HCT116 (cell line): ENCODE results near the gene PTTG1IP. TPM values are rescaled to one million over a fixed set of nuclear protein-coding genes. Genes with fewer than 3 reads are reported as not detected.

ENCODE experiments used
- ATAC-seq: fragments of 200-7000 bp; cut with Tn5 transposase; 2 replicates; pipeline ENCODE4 v1.9.1; 2020; ENCODE audit warnings: mild to moderate bottlenecking, moderate library complexity
- BruUV-seq: library from RNA; stranded (reverse); fragments of 400-500 nt; replicated peaks from 2 replicates; lab custom pipeline; 2021; lab: Mats Ljungman, UMichigan
- CTCF ChIA-PET: fragments of 300-600 bp; sonication (Branson Sonifier 250); formaldehyde crosslinking; loops from one replicate; lab custom pipeline; 2021; ENCODE audit warnings: antibody characterized with exemption; lab: Charles Lee
- POLR2A ChIA-PET: fragments of 300-600, 350-600 bp; sonication (Branson Sonifier 250); formaldehyde crosslinking; loops from one replicate; lab custom pipeline; 2021; ENCODE audit warnings: antibody characterized with exemption; lab: Charles Lee
- RAD21 ChIA-PET, 2 experiments: fragments of 300-600 bp; sonication (Branson Sonifier 250); formaldehyde crosslinking; loops; one replicate each; lab custom pipeline; 2023; ENCODE audit warnings: low total read pairs in 2 of 2; ENCODE audit not compliant: uncharacterized antibody in 2 of 2, unreplicated experiment in 2 of 2, low non-redundant PET in 1 of 2; lab: Charles Lee
- DNase-seq: peaks from one replicate; pipeline ENCODE4 v3.0.0-alpha.2; 2010; ENCODE audit warnings: low read depth, low spot score
- H2AFZ ChIP-seq: fragments of 200-600 bp; shearing (Covaris generic), sonication (generic); 2 replicates; pipeline ENCODE4 v1.6.1; 2017; ENCODE audit warnings: low read depth, mixed run types, mixed read lengths, antibody characterized with exemption, low read length; ENCODE audit not compliant: poor library complexity, severe bottlenecking
- H3K27ac ChIP-seq: 2 replicates; pipeline ENCODE4 v1.5.1; 2012; ENCODE audit warnings: low read depth, low read length
- H3K27me3 ChIP-seq: fragments of 200-600 bp; sonication (generic); 2 replicates; pipeline ENCODE4 v1.6.1; 2016; ENCODE audit warnings: mixed run types, low read length, mixed read lengths; ENCODE audit not compliant: insufficient read depth
- H3K36me3 ChIP-seq, 2 experiments: fragments of 200-500 bp in 1 of 2; fragments of 200-600 bp in 1 of 2; sonication (Bioruptor generic) in 1 of 2; sonication (generic) in 1 of 2; 2 replicates each; pipeline versions ENCODE4 v1.5.1 to v1.6.1; 2014 to 2016; ENCODE audit warnings: low read length in 2 of 2, inconsistent platforms in 1 of 2, mixed read lengths in 1 of 2, mixed run types in 1 of 2; ENCODE audit not compliant: insufficient read depth in 2 of 2, control insufficient read depth in 1 of 2
- H3K4me1 ChIP-seq, 2 experiments: fragments of 200-600 bp in 1 of 2; sonication (generic) in 1 of 2; 2 replicates each; pipeline versions ENCODE4 v1.5.1 to v1.6.1; 2012 to 2017; ENCODE audit warnings: low read length in 2 of 2, inconsistent platforms in 1 of 2, mild to moderate bottlenecking in 1 of 2, mixed read lengths in 1 of 2, mixed run types in 1 of 2, moderate library complexity in 1 of 2; ENCODE audit not compliant: insufficient read depth in 2 of 2, control insufficient read depth in 1 of 2
- H3K4me2 ChIP-seq: fragments of 200-600 bp; sonication (generic); 2 replicates; pipeline ENCODE4 v1.6.1; 2017; ENCODE audit warnings: mixed run types, low read length, mixed read lengths
- H3K4me3 ChIP-seq, 2 experiments: fragments of 200-600 bp in 1 of 2; sonication (generic) in 1 of 2; replicated peaks in 1 of 2; 2 replicates each; pipeline ENCODE4 v1.5.1; 2011 to 2016; ENCODE audit warnings: low read length in 2 of 2, control low read depth in 1 of 2, low read depth in 1 of 2, mild to moderate bottlenecking in 1 of 2, mixed read lengths in 1 of 2, mixed run types in 1 of 2
- H3K79me2 ChIP-seq: fragments of 200-600 bp; sonication (generic); 2 replicates; pipeline ENCODE4 v1.6.1; 2017; ENCODE audit warnings: mild to moderate bottlenecking, mixed run types, low read length, moderate library complexity, mixed read lengths; ENCODE audit not compliant: insufficient read depth
- H3K9ac ChIP-seq: fragments of 200-600 bp; sonication (generic); 2 replicates; pipeline ENCODE4 v1.6.1; 2016; ENCODE audit warnings: low read length, mixed read lengths
- H3K9me2 ChIP-seq: fragments of 200-600 bp; sonication (generic), shearing (Covaris generic); 2 replicates; pipeline ENCODE4 v1.6.1; 2017; ENCODE audit warnings: mixed run types, mild to moderate bottlenecking, moderate library complexity; ENCODE audit not compliant: insufficient read depth
- H3K9me3 ChIP-seq, 2 experiments: fragments of 200-500 bp in 1 of 2; fragments of 200-600 bp in 1 of 2; sonication (Bioruptor generic) in 1 of 2; sonication (generic) in 1 of 2; 2 replicates each; pipeline ENCODE4 v1.6.1; 2014 to 2017; ENCODE audit warnings: low read length in 2 of 2, mixed read lengths in 2 of 2, inconsistent platforms in 1 of 2, low read depth in 1 of 2, mild to moderate bottlenecking in 1 of 2, mixed run types in 1 of 2, moderate library complexity in 1 of 2; ENCODE audit not compliant: control insufficient read depth in 1 of 2, insufficient read depth in 1 of 2
- H4K20me1 ChIP-seq: fragments of 200-600 bp; sonication (generic), shearing (Covaris generic); 2 replicates; pipeline ENCODE4 v1.6.1; 2017; ENCODE audit warnings: mixed run types, mild to moderate bottlenecking, moderate library complexity; ENCODE audit not compliant: insufficient read depth
- CBX3 ChIP-seq: IDR thresholded peaks from 2 replicates; pipeline ENCODE4 v1.6.1; 2012; ENCODE audit warnings: low read depth
- CEBPB ChIP-seq: IDR thresholded peaks from 2 replicates; pipeline ENCODE4 v1.6.1; 2012; ENCODE audit warnings: low read depth
- ELF1 ChIP-seq: IDR thresholded peaks from 2 replicates; pipeline ENCODE4 v1.6.1; 2012; ENCODE audit warnings: low read depth, borderline replicate concordance
- EZH2 ChIP-seq: fragments of 200-600 bp; sonication (generic); IDR thresholded peaks from 2 replicates; pipeline ENCODE4 v1.6.1; 2017; ENCODE audit warnings: antibody characterized with exemption, mixed run types
- FOSL1 ChIP-seq: IDR thresholded peaks from 2 replicates; pipeline ENCODE4 v1.6.1; 2012; ENCODE audit warnings: low read depth
- JUND ChIP-seq: IDR thresholded peaks from 2 replicates; pipeline ENCODE4 v1.6.1; 2012
- POLR2A ChIP-seq: IDR thresholded peaks from 2 replicates; pipeline ENCODE4 v1.7.0; 2011; ENCODE audit warnings: borderline replicate concordance; ENCODE audit not compliant: insufficient read depth, insufficient read length; ENCODE audit errors: extremely low read depth
- RAD21 ChIP-seq: IDR thresholded peaks from 2 replicates; pipeline ENCODE4 v1.6.1; 2012; ENCODE audit warnings: low read depth, mild to moderate bottlenecking
- SIN3A ChIP-seq: IDR thresholded peaks from 2 replicates; pipeline ENCODE4 v1.6.1; 2012; ENCODE audit warnings: low read depth
- SP1 ChIP-seq: IDR thresholded peaks from 2 replicates; pipeline ENCODE4 v1.6.1; 2012; ENCODE audit warnings: low read depth
- SRF ChIP-seq: IDR thresholded peaks from 2 replicates; pipeline ENCODE4 v1.6.1; 2012; ENCODE audit warnings: low read depth
- TCF7L2 ChIP-seq: IDR thresholded peaks from 2 replicates; pipeline ENCODE4 v1.7.0; 2011; ENCODE audit warnings: borderline replicate concordance, inconsistent platforms; ENCODE audit not compliant: insufficient read depth, insufficient read length; ENCODE audit errors: extremely low read depth
- YY1 ChIP-seq: IDR thresholded peaks from 2 replicates; pipeline ENCODE4 v1.6.1; 2011; ENCODE audit warnings: low read length, low read depth, moderate library complexity, mild to moderate bottlenecking; ENCODE audit not compliant: insufficient replicate concordance; ENCODE audit errors: extremely low read depth
- intact Hi-C: fragments of 100-400 bp; cut with micrococcal nuclease; formaldehyde crosslinking; loops from 2 replicates; pipeline ENCODE4 v1.10.0; 2022
- total RNA-seq: library from RNA; stranded (reverse); gene quantifications from one replicate; pipeline ENCODE4 v1.2.1, GENCODE V29; 2021; ENCODE audit not compliant: unreplicated experiment
- TF ChIP-seq, protein P1 (sequence below): IDR thresholded peaks from 2 replicates; pipeline ENCODE4 v1.6.1; 2012; ENCODE audit warnings: low read depth
- TF ChIP-seq, protein P2 (sequence below): IDR thresholded peaks from 2 replicates; pipeline ENCODE4 v1.6.1; 2011; ENCODE audit warnings: mild to moderate bottlenecking, low read length, moderate library complexity; ENCODE audit not compliant: insufficient replicate concordance; ENCODE audit errors: extremely low read depth

PTTG1IP gene
- total RNA-seq, 1 experiment from 2014 or later, result 83.4 TPM

DNA sequence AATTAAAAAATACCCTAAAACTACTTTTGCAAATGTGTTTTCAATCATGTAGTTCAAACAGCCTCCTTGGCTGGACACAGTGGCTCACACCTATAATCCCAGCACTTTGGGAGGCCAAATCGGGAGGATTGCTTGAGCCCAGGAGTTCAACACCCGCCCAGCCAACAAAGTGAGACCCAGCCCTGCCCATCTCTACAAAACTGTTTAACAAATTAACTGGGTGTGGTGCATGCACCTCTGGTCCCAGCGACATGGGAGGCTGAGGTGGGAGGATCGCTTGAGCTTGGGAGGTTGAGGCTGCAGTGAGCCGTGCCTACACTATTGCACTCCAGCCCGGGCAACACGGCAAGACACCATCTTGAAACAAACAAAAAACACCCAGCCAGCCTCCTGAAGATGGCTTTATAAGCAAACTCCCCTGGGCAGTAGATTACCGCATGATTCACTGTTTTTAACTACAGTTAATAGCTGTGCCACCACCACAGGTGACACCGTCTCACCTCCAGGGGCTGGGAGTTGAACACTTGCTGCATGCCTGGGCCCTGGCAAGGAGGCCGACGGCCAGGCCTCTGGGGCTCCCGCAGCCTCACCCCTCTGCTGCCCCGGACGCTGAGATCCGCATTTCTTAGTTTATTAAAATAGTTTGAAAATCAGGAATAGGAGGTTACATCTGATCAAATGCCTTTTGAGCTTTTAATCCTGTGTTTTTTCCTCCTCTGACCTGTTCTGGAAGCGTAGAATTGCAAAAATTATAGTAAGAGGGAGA, 16.2 kb downstream of the PTTG1IP start:
- Histone ChIP-seq H3K27ac (no peak overlapping the region), H3K9me2 (no peaks in the 10 kb centered on the region), H3K4me2 (no peak overlapping the region), H3K4me3 (no peak overlapping the region), H3K9me3 (no peaks in the 10 kb centered on the region), H2AFZ (no peak overlapping the region), H3K4me1 (no peaks in the 10 kb centered on the region; a peak in 1 of 4 replicates), H3K36me3 (peaks cover 32% of the 10 kb centered on the region in 2 experiments), H4K20me1 (no peaks in the 10 kb centered on the region), H3K79me2 (peaks cover 57% of the 10 kb centered on the region), H3K9ac (no peak overlapping the region), H3K27me3 (no peaks in the 10 kb centered on the region)
- DNase-seq (no peak), ATAC-seq (no peak)
- RAD21 ChIA-PET, result no interaction called here
- CTCF ChIA-PET, result interaction anchor here (0.8 kb wide), 1 partner anchor 64 kb away, joined by 3 read pairs; no protein-coding TSS in a partner anchor
- no TSS peak for BruUV-seq
- intact Hi-C loops, result no loop called here
- POLR2A ChIA-PET, result no interaction called here
- TF ChIP-seq TCF7L2, result no peak
- TF ChIP-seq SP1, result no peak
- TF ChIP-seq, protein P1, sequence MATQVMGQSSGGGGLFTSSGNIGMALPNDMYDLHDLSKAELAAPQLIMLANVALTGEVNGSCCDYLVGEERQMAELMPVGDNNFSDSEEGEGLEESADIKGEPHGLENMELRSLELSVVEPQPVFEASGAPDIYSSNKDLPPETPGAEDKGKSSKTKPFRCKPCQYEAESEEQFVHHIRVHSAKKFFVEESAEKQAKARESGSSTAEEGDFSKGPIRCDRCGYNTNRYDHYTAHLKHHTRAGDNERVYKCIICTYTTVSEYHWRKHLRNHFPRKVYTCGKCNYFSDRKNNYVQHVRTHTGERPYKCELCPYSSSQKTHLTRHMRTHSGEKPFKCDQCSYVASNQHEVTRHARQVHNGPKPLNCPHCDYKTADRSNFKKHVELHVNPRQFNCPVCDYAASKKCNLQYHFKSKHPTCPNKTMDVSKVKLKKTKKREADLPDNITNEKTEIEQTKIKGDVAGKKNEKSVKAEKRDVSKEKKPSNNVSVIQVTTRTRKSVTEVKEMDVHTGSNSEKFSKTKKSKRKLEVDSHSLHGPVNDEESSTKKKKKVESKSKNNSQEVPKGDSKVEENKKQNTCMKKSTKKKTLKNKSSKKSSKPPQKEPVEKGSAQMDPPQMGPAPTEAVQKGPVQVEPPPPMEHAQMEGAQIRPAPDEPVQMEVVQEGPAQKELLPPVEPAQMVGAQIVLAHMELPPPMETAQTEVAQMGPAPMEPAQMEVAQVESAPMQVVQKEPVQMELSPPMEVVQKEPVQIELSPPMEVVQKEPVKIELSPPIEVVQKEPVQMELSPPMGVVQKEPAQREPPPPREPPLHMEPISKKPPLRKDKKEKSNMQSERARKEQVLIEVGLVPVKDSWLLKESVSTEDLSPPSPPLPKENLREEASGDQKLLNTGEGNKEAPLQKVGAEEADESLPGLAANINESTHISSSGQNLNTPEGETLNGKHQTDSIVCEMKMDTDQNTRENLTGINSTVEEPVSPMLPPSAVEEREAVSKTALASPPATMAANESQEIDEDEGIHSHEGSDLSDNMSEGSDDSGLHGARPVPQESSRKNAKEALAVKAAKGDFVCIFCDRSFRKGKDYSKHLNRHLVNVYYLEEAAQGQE, result no peak
- TF ChIP-seq EZH2, result no peak
- no peak for TF ChIP-seq CEBPB
- TF ChIP-seq, protein P2, sequence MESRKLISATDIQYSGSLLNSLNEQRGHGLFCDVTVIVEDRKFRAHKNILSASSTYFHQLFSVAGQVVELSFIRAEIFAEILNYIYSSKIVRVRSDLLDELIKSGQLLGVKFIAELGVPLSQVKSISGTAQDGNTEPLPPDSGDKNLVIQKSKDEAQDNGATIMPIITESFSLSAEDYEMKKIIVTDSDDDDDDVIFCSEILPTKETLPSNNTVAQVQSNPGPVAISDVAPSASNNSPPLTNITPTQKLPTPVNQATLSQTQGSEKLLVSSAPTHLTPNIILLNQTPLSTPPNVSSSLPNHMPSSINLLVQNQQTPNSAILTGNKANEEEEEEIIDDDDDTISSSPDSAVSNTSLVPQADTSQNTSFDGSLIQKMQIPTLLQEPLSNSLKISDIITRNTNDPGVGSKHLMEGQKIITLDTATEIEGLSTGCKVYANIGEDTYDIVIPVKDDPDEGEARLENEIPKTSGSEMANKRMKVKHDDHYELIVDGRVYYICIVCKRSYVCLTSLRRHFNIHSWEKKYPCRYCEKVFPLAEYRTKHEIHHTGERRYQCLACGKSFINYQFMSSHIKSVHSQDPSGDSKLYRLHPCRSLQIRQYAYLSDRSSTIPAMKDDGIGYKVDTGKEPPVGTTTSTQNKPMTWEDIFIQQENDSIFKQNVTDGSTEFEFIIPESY, result no peak
- no peak for TF ChIP-seq CBX3
- TF ChIP-seq YY1, result no peak
- no peak for TF ChIP-seq JUND
- no peak for TF ChIP-seq RAD21
- TF ChIP-seq ELF1, result no peak
- no peak for TF ChIP-seq POLR2A
- TF ChIP-seq FOSL1, result no peak
- no peak for TF ChIP-seq SIN3A
- TF ChIP-seq SRF, result no peak
